Endothelial cell of umbilical vein (primary cell): ENCODE measurements around the gene RER1.

Experiments
- CTCF ChIP-seq, 2 donors: IDR thresholded peaks; 1 replicate in 1 of 2; 2 replicates in 1 of 2; pipeline ENCODE4 v1.5.1; 2011; ENCODE audit warnings: low read length in 2 of 2, mild to moderate bottlenecking in 2 of 2, moderate library complexity in 2 of 2, control low read depth in 1 of 2, inconsistent platforms in 1 of 2, low read depth in 1 of 2; ENCODE audit not compliant: insufficient read depth in 1 of 2; ENCODE audit errors: extremely low read depth in 1 of 2
- EZH2 ChIP-seq: IDR thresholded peaks from 2 replicates; pipeline ENCODE4 v1.6.1; 2012; ENCODE audit warnings: borderline replicate concordance, low read depth, mild to moderate bottlenecking, moderate library complexity, low read length, inconsistent platforms; ENCODE audit not compliant: severe bottlenecking
- JUN ChIP-seq: IDR thresholded peaks from 2 replicates; pipeline ENCODE4 v1.6.1; 2011; ENCODE audit warnings: borderline replicate concordance, low read depth; ENCODE audit not compliant: insufficient read length, insufficient read depth

- TF ChIP-seq CTCF (IDR thresholded peaks at IDR 0.05; ENCODE audit: extremely low read depth in 1 of 2, insufficient read depth in 1 of 2, low read depth in 1 of 2, low read length in 2 of 2) (no peak), EZH2 (no peak), JUN (no peak)
Observed at GRCh38 chr1:2350501-2350900, 41.1 kb upstream of the RER1 start.
